ENCODE results near the gene NLGN2. TPM values are rescaled to one million over a fixed set of nuclear protein-coding genes. Genes with fewer than 3 reads are reported as not detected.

NLGN2 gene
- total and polyA plus RNA-seq, 4 donors = 5.0 to 15.2 (median 8.2) TPM

DNA sequence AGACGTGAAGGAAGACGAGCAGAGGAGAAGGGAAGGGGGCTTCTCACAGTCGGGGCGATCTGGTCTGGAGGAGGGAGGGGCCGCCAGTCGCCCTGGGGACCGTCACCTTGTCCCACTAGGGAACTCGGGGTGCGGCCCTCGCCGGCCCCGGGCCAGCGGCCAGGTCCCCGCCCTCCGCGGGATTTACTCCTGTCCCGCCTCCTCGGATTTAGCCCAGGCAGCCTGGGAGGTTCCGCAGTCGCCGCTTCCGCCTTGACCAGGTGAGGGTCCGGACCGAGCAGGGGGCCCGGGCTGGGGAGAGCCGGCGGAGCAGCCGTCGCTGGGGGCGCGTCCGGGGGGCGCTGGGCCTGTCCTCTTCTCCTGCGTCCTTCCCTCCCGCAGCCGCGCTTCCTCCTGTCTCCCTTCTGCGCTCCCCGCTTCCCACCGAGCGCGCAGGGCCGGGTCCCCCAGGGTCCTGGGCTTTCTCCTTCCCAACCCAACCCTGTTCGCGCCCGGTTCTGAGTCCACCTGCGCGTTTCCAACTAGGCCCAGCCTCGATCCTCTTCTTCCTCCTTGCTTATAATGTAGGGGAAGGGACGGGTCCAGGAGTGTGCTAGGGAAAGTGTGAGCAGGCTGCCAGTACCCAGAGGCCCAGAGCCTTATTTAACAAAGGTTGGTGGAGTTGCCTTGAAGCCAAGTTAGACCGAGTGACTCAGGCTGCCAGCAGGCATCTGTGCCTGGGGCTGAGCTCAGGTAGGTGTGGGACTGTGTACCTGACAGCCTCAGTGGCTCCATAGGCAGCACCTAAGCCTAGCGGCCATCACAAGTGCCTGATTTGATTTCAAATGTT lies 26.6 kb upstream of the NLGN2 start, which contains the start of gene TNK1:
Gene TNK1 (plus strand): TSS at position 235 of the 829 bp plus-strand sequence. CDS start 1,838 bp downstream, outside the sequence.
- peak within 1 kb of the TSS; percentile 45 for H3K4me3 ChIP-seq
- TF ChIP-seq, protein P1, sequence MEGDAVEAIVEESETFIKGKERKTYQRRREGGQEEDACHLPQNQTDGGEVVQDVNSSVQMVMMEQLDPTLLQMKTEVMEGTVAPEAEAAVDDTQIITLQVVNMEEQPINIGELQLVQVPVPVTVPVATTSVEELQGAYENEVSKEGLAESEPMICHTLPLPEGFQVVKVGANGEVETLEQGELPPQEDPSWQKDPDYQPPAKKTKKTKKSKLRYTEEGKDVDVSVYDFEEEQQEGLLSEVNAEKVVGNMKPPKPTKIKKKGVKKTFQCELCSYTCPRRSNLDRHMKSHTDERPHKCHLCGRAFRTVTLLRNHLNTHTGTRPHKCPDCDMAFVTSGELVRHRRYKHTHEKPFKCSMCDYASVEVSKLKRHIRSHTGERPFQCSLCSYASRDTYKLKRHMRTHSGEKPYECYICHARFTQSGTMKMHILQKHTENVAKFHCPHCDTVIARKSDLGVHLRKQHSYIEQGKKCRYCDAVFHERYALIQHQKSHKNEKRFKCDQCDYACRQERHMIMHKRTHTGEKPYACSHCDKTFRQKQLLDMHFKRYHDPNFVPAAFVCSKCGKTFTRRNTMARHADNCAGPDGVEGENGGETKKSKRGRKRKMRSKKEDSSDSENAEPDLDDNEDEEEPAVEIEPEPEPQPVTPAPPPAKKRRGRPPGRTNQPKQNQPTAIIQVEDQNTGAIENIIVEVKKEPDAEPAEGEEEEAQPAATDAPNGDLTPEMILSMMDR (IDR thresholded peaks at IDR 0.05; ENCODE audit: control extremely low read depth, extremely low read depth) = no peak
- peak within 1 kb of the TSS; percentile 0 to 12 for H3K9ac ChIP-seq (ENCODE audit: insufficient read depth in 1 of 2, low read length in 2 of 2)
- DNase-seq = peak; percentile 15 to 54 (median 29)
- H3K4me1 ChIP-seq (ENCODE audit: control insufficient read depth in 5 of 5, insufficient read depth in 5 of 5, low read length in 5 of 5) = peaks cover 0 to 30% (median 15%) of the 10 kb centered on the region in 5 donors
- H3K9me3 ChIP-seq (ENCODE audit: control insufficient read depth in 4 of 4, insufficient read depth in 3 of 4, low read length in 3 of 4) = no peaks in the 10 kb centered on the region
- 3 to 5% methylated on average over 32 to 52 of the region's 52 CpGs for WGBS, 2 donors
- H3K36me3 ChIP-seq (ENCODE audit: control insufficient read depth in 4 of 4, insufficient read depth in 4 of 4, low read length in 4 of 4) = peaks cover 0 to 3% (median 0%) of the 10 kb centered on the region in 4 donors
- H3K27ac ChIP-seq (ENCODE audit: low read depth in 1 of 2, low read length in 1 of 2) = peak within 1 kb of the TSS in 1 of 2 donors; percentile 65
- ATAC-seq (ENCODE audit: insufficient read depth, low FRiP score) = peak; percentile 61
- peaks cover 0 to 9% (median 0%) of the 10 kb centered on the region in 3 donors for H3K27me3 ChIP-seq (ENCODE audit: control insufficient read depth in 3 of 3, insufficient read depth in 3 of 3, low read length in 2 of 3)

DNA sequence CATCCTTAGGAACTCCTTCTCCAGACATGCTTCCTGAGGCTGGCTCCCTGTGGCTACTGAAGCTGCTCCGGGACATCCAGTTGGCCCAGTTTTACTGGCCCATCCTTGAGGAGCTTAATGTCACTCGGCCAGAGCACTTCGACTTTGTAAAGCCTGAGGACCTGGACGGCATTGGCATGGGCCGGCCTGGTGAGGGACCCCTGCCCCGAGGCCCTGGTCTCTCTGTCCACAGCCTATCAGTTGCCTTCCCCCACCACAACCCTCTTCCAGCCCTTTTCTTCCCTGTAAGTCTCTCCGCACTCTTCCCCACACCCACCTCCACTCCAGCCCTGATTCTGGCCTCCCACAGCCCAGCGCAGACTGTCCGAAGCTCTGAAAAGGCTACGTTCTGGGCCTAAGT lies 24.7 kb upstream of the NLGN2 start:
- no peak overlapping the region for H3K9ac ChIP-seq (ENCODE audit: insufficient read depth in 1 of 2, low read length in 2 of 2)
- no peak overlapping the region for H3K27ac ChIP-seq (ENCODE audit: low read depth in 1 of 2, low read length in 1 of 2)
- peaks cover 0 to 6% (median 1%) of the 10 kb centered on the region in 4 donors for H3K36me3 ChIP-seq (ENCODE audit: control insufficient read depth in 4 of 4, insufficient read depth in 4 of 4, low read length in 4 of 4)
- TF ChIP-seq, protein P1 (IDR thresholded peaks at IDR 0.05; ENCODE audit: control extremely low read depth, extremely low read depth) = no peak
- no peak for DNase-seq
- no peaks in the 10 kb centered on the region for H3K9me3 ChIP-seq (ENCODE audit: control insufficient read depth in 4 of 4, insufficient read depth in 3 of 4, low read length in 3 of 4)
- 94 to 96% methylated on average over 10 of the region's 10 CpGs for WGBS, 2 donors
- ATAC-seq (ENCODE audit: insufficient read depth, low FRiP score) = no peak
- H3K27me3 ChIP-seq (ENCODE audit: control insufficient read depth in 3 of 3, insufficient read depth in 3 of 3, low read length in 2 of 3) = peaks cover 0 to 9% (median 0%) of the 10 kb centered on the region in 3 donors
- no peak overlapping the region for H3K4me3 ChIP-seq
- H3K4me1 ChIP-seq (ENCODE audit: control insufficient read depth in 5 of 5, insufficient read depth in 5 of 5, low read length in 5 of 5) = peaks cover 0 to 30% (median 15%) of the 10 kb centered on the region in 5 donors

DNA sequence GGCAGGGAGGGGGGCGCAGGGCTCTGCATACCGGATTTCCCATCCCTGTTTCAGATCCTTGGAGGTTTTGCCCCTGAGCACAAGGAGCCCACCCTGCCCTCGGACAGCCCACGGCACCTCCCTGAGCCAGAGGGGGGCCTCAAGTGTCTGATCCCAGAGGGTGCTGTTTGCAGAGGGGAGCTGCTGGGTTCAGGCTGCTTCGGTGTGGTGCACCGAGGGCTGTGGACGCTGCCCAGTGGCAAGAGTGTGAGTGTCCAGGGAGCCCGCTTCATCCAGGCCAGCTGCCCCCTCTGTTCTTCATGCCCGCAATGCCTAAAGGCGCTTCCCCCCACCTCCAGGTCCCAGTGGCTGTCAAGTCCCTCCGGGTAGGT lies 24.3 kb upstream of the NLGN2 start:
- Histone ChIP-seq H3K27me3 (ENCODE audit: control insufficient read depth in 3 of 3, insufficient read depth in 3 of 3, low read length in 2 of 3) (peaks cover 0 to 9% (median 0%) of the 10 kb centered on the region in 3 donors), H3K4me1 (ENCODE audit: control insufficient read depth in 5 of 5, insufficient read depth in 5 of 5, low read length in 5 of 5) (peaks cover 0 to 30% (median 15%) of the 10 kb centered on the region in 5 donors), H3K9me3 (ENCODE audit: control insufficient read depth in 4 of 4, insufficient read depth in 3 of 4, low read length in 3 of 4) (no peaks in the 10 kb centered on the region), H3K36me3 (ENCODE audit: control insufficient read depth in 4 of 4, insufficient read depth in 4 of 4, low read length in 4 of 4) (peaks cover 0 to 7% (median 3%) of the 10 kb centered on the region in 4 donors), H3K9ac (ENCODE audit: insufficient read depth in 1 of 2, low read length in 2 of 2) (no peak overlapping the region), H3K4me3 (no peak overlapping the region), H3K27ac (ENCODE audit: low read depth in 1 of 2, low read length in 1 of 2) (no peak overlapping the region)
- WGBS, 2 donors = 86 to 91% methylated on average over 11 of the region's 11 CpGs
- TF ChIP-seq, protein P1 (IDR thresholded peaks at IDR 0.05; ENCODE audit: control extremely low read depth, extremely low read depth) = no peak
- ATAC-seq (ENCODE audit: insufficient read depth, low FRiP score) (no peak), DNase-seq (no peak)
